Adrenal gland (tissue), 12 donors: ENCODE results near the gene NUDT17. TPM values are rescaled to one million over a fixed set of nuclear protein-coding genes. Genes with fewer than 3 reads are reported as not detected.
A peak's percentile ranks its signal among the peaks of the same experiment; 100 is the strongest.

Experiments used
- DNase-seq, 7 donors: peaks; one replicate each; pipeline ENCODE4 v3.0.0-alpha.2; 2019 to 2020
- H3K27ac ChIP-seq, 5 donors: fragments of 200-600 bp; sonication (generic) in 4 of 5; 1 replicate in 3 of 5; 2 replicates in 2 of 5; pipeline versions ENCODE4 v1.5.1 to v1.8.0; 2016 to 2020; ENCODE audit warnings: mild to moderate bottlenecking in 1 of 5
- H3K27me3 ChIP-seq: fragments of 200-600 bp; 2 replicates; pipeline ENCODE4 v1.8.0; 2021
- H3K36me3 ChIP-seq, 2 donors: fragments of 200-600 bp; replicated peaks in 1 of 2; 1 replicate in 1 of 2; 2 replicates in 1 of 2; pipeline versions ENCODE4 v1.5.1 to v1.8.0; 2018 to 2022
- H3K4me1 ChIP-seq, 2 donors: fragments of 200-600 bp; replicated peaks in 1 of 2; 1 replicate in 1 of 2; 2 replicates in 1 of 2; pipeline versions ENCODE4 v1.5.1 to v1.8.0; 2018 to 2021
- H3K4me3 ChIP-seq, 4 donors: fragments of 200-600 bp; sonication (generic) in 3 of 4; one replicate each; pipeline ENCODE4 v1.5.1; 2016 to 2018
- H3K9me3 ChIP-seq, 3 donors: fragments of 200-600 bp; sonication (generic) in 1 of 3; replicated peaks in 1 of 3; 1 replicate in 2 of 3; 2 replicates in 1 of 3; pipeline versions ENCODE4 v1.5.1 to v1.8.0; 2016 to 2021
- CTCF ChIP-seq, 6 experiments: fragments of 450-650 bp in 4 of 6; fragments of 200-600 bp in 2 of 6; sonication (generic) in 1 of 6; IDR thresholded peaks; 1 replicate in 5 of 6; 2 replicates in 1 of 6; pipeline versions ENCODE4 v1.5.1 to v1.8.0; 2016 to 2021; ENCODE audit warnings: antibody characterized with exemption in 6 of 6, mild to moderate bottlenecking in 2 of 6, moderate library complexity in 1 of 6
- POLR2A ChIP-seq, 2 donors: fragments of 450-650 bp; IDR thresholded peaks; one replicate each; pipeline ENCODE4 v1.6.1; 2017; ENCODE audit warnings: antibody characterized with exemption in 2 of 2, mild to moderate bottlenecking in 2 of 2, moderate library complexity in 1 of 2
- WGBS, 4 donors: extraction: QIAGEN DNeasy Blood & Tissue Kit in 2 of 4; methylation state at CpG; one replicate each; pipeline versions ENCODE4 v1.1.5 to v1.1.7; 2013 to 2017; 5-methylcytosine and 5-hydroxymethylcytosine counted together
- intact Hi-C, 2 donors: fragments of 100-400 bp; cut with DNase I; formaldehyde crosslinking; loops; one replicate each; pipeline versions ENCODE4 v1.14.1 to v1.15.0; 2022 to 2023
- polyA plus RNA-seq, 3 donors: library from polyadenylated mRNA; stranded (reverse); fragments of 200-250 nt in 2 of 3; fragments of 350-450 nt in 1 of 3; fragmentation: Illumina TruSeq in 1 of 3; extraction: RNeasy Lipid Tissue Mini Kit (QIAGEN cat#74804) in 1 of 3; gene quantifications; one replicate each; pipeline ENCODE4 v1.2.3, GENCODE V29; 2013 to 2014
- total RNA-seq, 9 donors: library from RNA; depleted of rRNA in 4 of 9; stranded (reverse); fragments of >200 nt in 4 of 9; fragments of 120-200 nt in 1 of 9; fragmentation: NEBNext Ultra II Directional in 1 of 9; extraction: Animal tissue kit (Norgen Biotek cat#: 25700) in 1 of 9; gene quantifications; one replicate each; pipeline versions ENCODE4 v1.1.0 to v1.2.4, GENCODE V29; 2013 to 2023
- donor health status: healthy with polysubstance abuse.
- donor health status: Bipolar disorder and iron deficiency.
- donor health status: DM: yes; HTN: yes; CAD: no.
- donor health status: DM: no; HTN: no; CAD: no.
- donor health status: DM: no; HTN: no; CAD: no.
- donor health status: DM: yes; HTN: yes; CAD: no.

Gene NUDT17
- total and polyA plus RNA-seq, 12 donors = 1.5 to 7.8 (median 3.3) TPM

DNA sequence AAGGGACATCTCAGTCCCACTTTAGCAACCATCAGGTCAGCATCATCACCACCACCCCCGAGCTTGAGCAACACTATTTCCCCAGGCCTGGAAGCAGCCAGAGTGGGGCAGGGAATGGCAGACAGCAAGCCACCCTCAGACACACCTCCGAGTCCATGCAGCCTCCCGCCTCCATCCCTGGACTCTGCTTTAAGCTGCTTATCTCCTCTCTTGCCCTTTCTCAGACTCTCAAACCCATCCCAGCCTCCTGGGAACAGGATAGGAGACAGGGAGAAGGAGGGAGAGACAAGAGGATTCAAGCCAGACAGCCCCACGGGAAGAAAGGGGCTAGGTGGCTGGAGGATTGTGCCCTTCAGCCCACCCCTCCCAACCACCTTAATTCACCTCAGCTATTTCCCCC, 11.7 kb downstream of the NUDT17 start:
- WGBS, 4 donors = 86 to 100% (median 89%) methylated on average over 3 to 4 of the region's 4 CpGs
- peaks cover 4 to 15% of the 10 kb centered on the region in 2 donors for H3K4me1 ChIP-seq
- H3K9me3 ChIP-seq = no peaks in the 10 kb centered on the region
- H3K36me3 ChIP-seq = peaks cover 0 to 46% of the 10 kb centered on the region in 2 donors
- no peaks in the 10 kb centered on the region for H3K27me3 ChIP-seq
- intact Hi-C loops = loop anchor here in 1 of 2 donors (10.0 kb wide), 1 partner anchor 48 kb away; no protein-coding TSS in a partner anchor
- no peak for DNase-seq
- no peak overlapping the region for H3K27ac ChIP-seq
- no peak for TF ChIP-seq POLR2A (IDR thresholded peaks at IDR 0.05)
- no peak for TF ChIP-seq CTCF (IDR thresholded peaks at IDR 0.05)
- H3K4me3 ChIP-seq = no peak overlapping the region

GRCh38 chr1:145858238-145858900, 12.9 kb downstream of the NUDT17 start:
- intact Hi-C loops = loop anchor here in 1 of 2 donors (10.0 kb wide), 1 partner anchor 46 kb away; no protein-coding TSS in a partner anchor
- no peaks in the 10 kb centered on the region for H3K27me3 ChIP-seq
- peak; percentile 54 to 71 (median 60) for DNase-seq
- TF ChIP-seq CTCF (IDR thresholded peaks at IDR 0.05) (no peak), POLR2A (IDR thresholded peaks at IDR 0.05) (no peak)
- 0 to 2% (median 1%) methylated on average over 15 to 35 of the region's 35 CpGs for WGBS, 4 donors
- H3K27ac ChIP-seq = peak overlapping the region in 4 of 5 donors; percentile 75 to 93 (median 81)
- peak overlapping the region; percentile 29 to 92 (median 82) for H3K4me3 ChIP-seq
- H3K36me3 ChIP-seq = peaks cover 0 to 34% of the 10 kb centered on the region in 2 donors
- H3K9me3 ChIP-seq = no peaks in the 10 kb centered on the region
- peaks cover 4 to 15% of the 10 kb centered on the region in 2 donors for H3K4me1 ChIP-seq

DNA sequence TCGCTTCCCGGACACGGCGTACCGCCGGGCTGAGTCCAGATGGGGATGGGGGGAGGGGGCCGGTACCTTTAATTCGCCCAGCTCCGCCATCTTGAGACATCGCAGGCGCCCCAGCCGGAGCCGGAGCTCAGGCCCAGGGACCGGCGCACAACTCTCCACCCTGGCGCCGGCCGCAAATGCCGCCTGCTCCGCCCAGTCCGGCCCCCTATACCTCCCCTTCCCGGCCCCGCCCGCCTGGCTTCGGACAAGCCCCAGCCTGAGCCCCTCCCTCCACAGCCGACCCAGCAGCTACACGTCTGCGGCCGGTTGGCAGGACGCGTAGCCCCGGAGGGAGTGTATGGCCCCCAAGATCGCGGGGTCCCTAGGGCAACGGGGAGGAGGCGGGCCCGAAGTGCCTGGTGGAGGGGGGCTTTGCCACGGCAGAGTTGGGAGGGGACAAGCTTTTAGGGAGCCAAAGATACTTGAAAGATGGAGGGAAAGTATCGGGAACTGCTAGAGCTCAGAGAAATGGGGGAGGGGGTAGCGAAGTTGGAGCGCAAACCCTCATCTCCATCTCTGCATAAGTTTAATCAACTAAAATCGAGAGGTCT, 13.6 kb downstream of the NUDT17 start, which contains the start of gene PIAS3:
PIAS3 (minus strand) TSS at position 181 of the 590 bp plus-strand sequence; CDS start at position 90, 91 bp downstream.
- TF ChIP-seq CTCF (IDR thresholded peaks at IDR 0.05) = no peak
- TF ChIP-seq POLR2A (IDR thresholded peaks at IDR 0.05) = peak; percentile 35 to 78
- Histone ChIP-seq H3K36me3 (peaks cover 0 to 28% of the 10 kb centered on the region in 2 donors), H3K27me3 (no peaks in the 10 kb centered on the region), H3K4me3 (peak within 1 kb of the TSS; percentile 62 to 92 (median 82)), H3K27ac (peak within 1 kb of the TSS; percentile 23 to 93 (median 76)), H3K9me3 (no peaks in the 10 kb centered on the region), H3K4me1 (peaks cover 4 to 15% of the 10 kb centered on the region in 2 donors)
- 0% methylated on average over 10 to 42 of the region's 42 CpGs for WGBS, 4 donors
- intact Hi-C loops = loop anchor here in 1 of 2 donors (10.0 kb wide), 1 partner anchor 46 kb away; no protein-coding TSS in a partner anchor
- DNase-seq = peak; percentile 94 to 97 (median 95)

- DNase-seq = peak; percentile 89 to 94 (median 91)
- Histone ChIP-seq H3K27me3 (no peaks in the 10 kb centered on the region), H3K27ac (peak overlapping the region; percentile 23 to 93 (median 76)), H3K9me3 (no peaks in the 10 kb centered on the region), H3K36me3 (peaks cover 0 to 22% of the 10 kb centered on the region in 2 donors), H3K4me3 (peak overlapping the region; percentile 62 to 92 (median 82)), H3K4me1 (peaks cover 4 to 15% of the 10 kb centered on the region in 2 donors)
- intact Hi-C loops = loop anchor here in 1 of 2 donors (10.0 kb wide), 1 partner anchor 45 kb away; no protein-coding TSS in a partner anchor
- 0 to 3% (median 0%) methylated on average over 15 to 41 of the region's 41 CpGs for WGBS, 4 donors
- TF ChIP-seq POLR2A (IDR thresholded peaks at IDR 0.05) = peak; percentile 45 to 77
- peak in 2 of 6 experiments; percentile 11 to 27 for TF ChIP-seq CTCF (IDR thresholded peaks at IDR 0.05)
Observed at GRCh38 chr1:145859491-145860023, 14.1 kb downstream of the NUDT17 start.
